ENCODE results near the gene ST6GAL1. TPM values are rescaled to one million over a fixed set of nuclear protein-coding genes. Genes with fewer than 3 reads are reported as not detected.

Gene ST6GAL1
- total and polyA plus RNA-seq, 2 of the 4 experiments (the other 2 are of a cell fraction), result 1.4 to 2.9 TPM

- peaks cover 1% of the 10 kb centered on the region; the same call in 1 of the 2 replicates for H3K27me3 ChIP-seq (ENCODE audit: control insufficient read depth, insufficient read depth, low read length)
- H2AK9ac ChIP-seq (replicated peaks; ENCODE audit: low read depth, low read length, poor library complexity), result no peak overlapping the region
- H3K9me1 ChIP-seq (ENCODE audit: insufficient read depth, low read length), result no peaks in the 10 kb centered on the region
- no TSS peak for BruUV-seq (replicated peaks)
- H3K36me3 ChIP-seq (ENCODE audit: control insufficient read depth, insufficient read depth, low read length), result no peaks in the 10 kb centered on the region
- ATAC-seq (ENCODE audit: low read depth) (no peak), DNase-seq (no peak)
- dilution Hi-C loops (cut with HindIII; ENCODE audit: low sequenced_read_pairs, unreplicated experiment) (no loop called here), intact Hi-C loops (cut with micrococcal nuclease) (no loop called here), in situ Hi-C loops (cut with MboI; ENCODE audit: low sequenced_read_pairs) (no loop called here)
- H3K4me2 ChIP-seq (ENCODE audit: low read depth, low read length), result no peak overlapping the region
- H4K91ac ChIP-seq (ENCODE audit: insufficient read depth, low read depth, low read length), result no peak overlapping the region
- H3K56ac ChIP-seq (ENCODE audit: extremely low read depth, insufficient read depth, low read length), result no peak overlapping the region
- no peak overlapping the region for H3K27ac ChIP-seq (ENCODE audit: insufficient read depth, low read length)
- no peak overlapping the region for H2BK120ac ChIP-seq (ENCODE audit: low read depth, low read length)
- no peak overlapping the region for H3K4me3 ChIP-seq (ENCODE audit: insufficient read depth, low read depth, low read length)
- WGBS, 2 experiments (ENCODE audit: extremely low coverage in 2 of 2, insufficient read length in 1 of 2), result no CpG with 5 or more reads among the region's 4 CpGs
- H2BK15ac ChIP-seq (ENCODE audit: low read depth, low read length), result no peak overlapping the region
- H2BK5ac ChIP-seq (ENCODE audit: low read depth, low read length, poor library complexity, severe bottlenecking), result no peak overlapping the region
- H2BK20ac ChIP-seq (ENCODE audit: low read depth, low read length), result no peak overlapping the region
- no peak overlapping the region for H3K14ac ChIP-seq (replicated peaks; ENCODE audit: low read depth, low read length)
- H3K79me1 ChIP-seq (ENCODE audit: low read depth in 1 of 2, low read length in 2 of 2), result no peaks in the 10 kb centered on the region
- H3K9ac ChIP-seq (ENCODE audit: low read depth, low read length), result no peak overlapping the region
- H4K8ac ChIP-seq (ENCODE audit: low read depth in 2 of 2, low read length in 2 of 2), result no peak overlapping the region
- no peak overlapping the region for H2AK5ac ChIP-seq (ENCODE audit: low read depth, low read length)
- no peak overlapping the region for H3K23ac ChIP-seq (ENCODE audit: low read depth, low read length)
- no peak overlapping the region for H3K18ac ChIP-seq (ENCODE audit: low read depth, low read length)
- H4K20me1 ChIP-seq (ENCODE audit: insufficient read depth, low read length), result no peaks in the 10 kb centered on the region
- H3K9me3 ChIP-seq (ENCODE audit: control insufficient read depth, insufficient read depth, low read length), result no peaks in the 10 kb centered on the region
- no peak overlapping the region for H2AFZ ChIP-seq (replicated peaks; ENCODE audit: low read length, poor library complexity)
- no peak overlapping the region for H4K5ac ChIP-seq (ENCODE audit: low read depth, low read length)
- CTCF ChIA-PET, result no interaction called here
- no peak for TF ChIP-seq USF2 (IDR thresholded peaks at IDR 0.05; ENCODE audit: low read depth, low read length)
- TF ChIP-seq RCOR1 (IDR thresholded peaks at IDR 0.05; ENCODE audit: insufficient replicate concordance, low read length), result no peak
- TF ChIP-seq MXI1 (IDR thresholded peaks at IDR 0.05; ENCODE audit: borderline replicate concordance, low read depth, low read length), result no peak
- TF ChIP-seq CEBPB (IDR thresholded peaks at IDR 0.05; ENCODE audit: low read depth, low read length), result no peak
- TF ChIP-seq MAFK (IDR thresholded peaks at IDR 0.05; ENCODE audit: low read depth, low read length), result no peak
- H3K4ac ChIP-seq (ENCODE audit: low read depth, low read length), result no peak overlapping the region
- POLR2A ChIA-PET (ENCODE audit: unreplicated experiment), result no interaction called here
- no peaks in the 10 kb centered on the region for H3K4me1 ChIP-seq (ENCODE audit: control insufficient read depth, insufficient read depth, low read length)
Observed at GRCh38 chr3:186896875-186897274, 33.5 kb upstream of the ST6GAL1 start.
